Suppressor macrophage treated with lipopolysaccharide for 1 hour (primary cell): ENCODE results near the gene PTPRK.

Experiments
- DNase-seq, 3 donors: peaks; one replicate each; pipeline ENCODE4 v3.0.0-alpha.2; 2020 to 2022

Gene PTPRK

DNA sequence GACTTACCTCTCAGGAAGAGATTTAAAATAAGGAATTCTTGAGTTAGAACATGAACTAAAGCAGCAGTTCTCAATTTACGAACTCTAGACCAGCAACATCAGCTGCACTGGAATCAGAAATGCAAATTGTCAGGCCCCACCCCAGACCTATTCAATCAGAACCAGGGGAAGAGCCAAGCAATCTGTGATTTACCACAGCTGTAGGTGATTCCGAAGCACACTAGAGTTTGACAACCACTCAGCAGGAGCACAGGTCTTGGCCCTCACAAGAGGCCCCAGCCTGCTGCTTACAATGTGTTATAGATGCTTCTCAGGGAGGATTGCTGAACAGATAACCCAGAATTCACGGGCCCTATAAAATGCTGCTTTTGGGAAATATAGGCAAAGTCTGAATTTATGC is 279.2 kb downstream of the PTPRK start:
- DNase-seq, result no peak

DNA sequence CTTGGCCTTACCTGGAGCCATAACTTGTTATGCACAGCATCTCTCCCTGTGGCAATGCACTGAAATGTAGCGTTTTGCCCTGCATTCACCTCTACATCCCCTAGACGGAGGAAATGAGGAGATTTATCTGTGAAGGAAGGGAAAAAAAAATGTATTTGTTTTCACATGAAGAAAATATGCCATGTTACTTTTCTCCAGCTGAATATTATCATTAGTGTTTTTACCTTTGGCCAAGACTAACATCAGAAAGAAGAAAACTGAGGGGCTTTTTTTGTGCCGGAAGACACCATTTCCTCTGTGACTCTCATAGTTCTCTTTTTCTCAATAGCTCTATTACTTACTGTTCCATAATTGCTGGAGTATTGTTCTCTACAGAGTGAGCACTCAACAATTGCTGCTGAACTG is 280.4 kb downstream of the PTPRK start:
- peak in 1 of 3 donors; percentile 10 for DNase-seq

DNA sequence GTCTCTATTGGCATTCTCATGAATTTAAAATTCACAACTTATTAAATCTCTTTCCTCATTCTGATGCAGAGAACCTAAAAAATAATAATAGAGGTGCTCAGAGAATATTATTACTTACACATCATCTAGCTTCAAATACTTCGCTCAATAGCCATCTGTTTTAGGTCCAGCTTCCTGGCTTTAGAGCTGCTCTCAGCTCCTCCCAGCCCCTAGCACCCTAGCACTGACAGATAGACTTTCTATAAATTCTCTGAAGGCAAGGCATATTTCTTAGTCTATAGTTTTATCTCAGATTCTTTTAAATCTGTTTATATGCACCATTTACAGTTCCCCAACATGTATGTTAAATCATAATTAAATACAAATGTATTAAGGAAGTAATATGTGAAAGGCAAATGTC is 281.3 kb downstream of the PTPRK start:
- no peak for DNase-seq

DNA sequence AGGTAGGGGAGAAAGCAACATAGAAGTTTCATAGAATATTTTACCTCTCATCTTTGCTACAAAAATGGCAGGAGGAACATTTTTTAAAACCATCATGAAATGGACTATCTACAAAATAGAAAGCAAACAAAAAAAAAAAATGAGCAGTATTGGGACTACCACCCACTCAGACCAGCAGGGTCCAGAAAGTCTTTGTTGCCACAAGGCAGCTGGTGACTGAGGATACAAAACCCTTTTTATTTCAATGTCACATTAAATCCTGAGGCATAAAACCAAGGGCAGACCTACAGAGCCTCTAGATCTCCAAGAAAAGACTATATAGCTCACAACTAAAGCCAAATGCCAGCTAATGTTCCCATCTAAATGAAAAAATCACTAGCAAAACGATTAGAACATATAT is 282.2 kb downstream of the PTPRK start:
- DNase-seq, result no peak

DNA sequence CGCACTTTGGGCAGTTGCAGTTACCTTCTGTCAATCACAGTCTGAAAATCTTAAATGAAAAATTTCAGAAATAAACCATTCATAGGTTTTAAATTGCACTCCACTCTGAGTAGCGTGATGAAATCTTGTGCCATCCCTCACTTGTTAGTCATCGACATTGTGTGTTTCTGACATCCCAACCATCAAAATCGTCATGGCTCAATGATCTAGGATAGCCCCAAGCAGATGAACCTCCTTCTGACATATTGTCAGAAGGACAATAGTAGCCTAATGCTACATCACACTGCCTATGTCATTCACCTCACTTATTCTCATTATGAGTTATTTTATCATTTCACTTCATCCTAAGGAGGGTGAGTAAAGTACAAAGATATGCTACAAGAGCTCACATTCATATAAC is 284.8 kb downstream of the PTPRK start:
- peak in 1 of 3 donors; percentile 4 for DNase-seq

DNA sequence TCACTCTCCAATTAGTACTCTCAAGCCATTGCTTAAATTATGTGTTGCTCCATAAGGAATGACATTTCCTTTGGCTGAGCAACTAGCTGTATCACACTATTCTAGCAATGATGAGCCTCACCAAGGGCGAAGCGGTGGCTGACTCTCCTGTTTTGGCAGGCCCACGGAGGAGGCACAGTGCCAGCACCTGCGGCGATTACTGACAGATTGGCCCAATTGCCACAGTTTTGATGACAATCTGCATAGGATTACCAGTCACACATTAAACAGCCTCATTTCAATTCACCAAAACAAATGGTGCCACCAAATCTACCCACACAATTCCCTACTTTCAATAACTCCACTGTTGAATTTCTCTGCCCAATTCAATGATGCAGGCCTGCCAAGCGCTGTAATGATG is 286.9 kb downstream of the PTPRK start:
- no peak for DNase-seq

DNA sequence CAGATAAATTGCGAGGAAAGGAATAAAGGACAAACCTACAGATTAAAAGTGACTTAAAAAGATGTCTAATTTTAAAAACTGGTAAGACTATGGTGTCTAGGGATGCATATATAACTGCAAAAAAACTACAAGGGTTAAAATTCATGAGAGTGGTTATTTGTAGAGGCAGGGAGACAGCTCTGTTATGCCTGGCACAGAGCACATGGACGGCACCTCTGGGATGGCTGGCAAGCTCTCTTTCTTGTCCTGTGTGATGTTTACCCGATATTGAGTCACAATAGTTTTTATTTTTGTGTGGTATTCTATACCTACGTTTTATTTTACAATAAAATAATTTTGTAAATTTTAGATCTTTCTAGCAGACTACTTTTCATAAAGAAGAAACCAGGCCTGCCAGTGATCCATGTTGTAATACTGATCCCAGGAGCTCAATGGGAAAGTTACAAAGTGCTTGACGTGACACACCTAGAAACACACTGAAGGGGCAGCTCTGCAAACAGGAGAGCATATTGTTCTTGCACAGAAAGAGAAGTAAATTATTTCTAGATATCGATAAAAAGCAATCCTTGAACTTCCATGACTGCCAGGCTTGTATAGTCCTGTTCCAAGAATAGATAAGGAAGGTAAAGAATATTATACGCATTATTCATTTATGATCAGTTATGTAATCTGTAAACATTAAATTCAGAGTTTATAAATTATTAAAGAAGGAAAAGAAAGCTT is 290.0 kb downstream of the PTPRK start:
- no peak for DNase-seq

DNA sequence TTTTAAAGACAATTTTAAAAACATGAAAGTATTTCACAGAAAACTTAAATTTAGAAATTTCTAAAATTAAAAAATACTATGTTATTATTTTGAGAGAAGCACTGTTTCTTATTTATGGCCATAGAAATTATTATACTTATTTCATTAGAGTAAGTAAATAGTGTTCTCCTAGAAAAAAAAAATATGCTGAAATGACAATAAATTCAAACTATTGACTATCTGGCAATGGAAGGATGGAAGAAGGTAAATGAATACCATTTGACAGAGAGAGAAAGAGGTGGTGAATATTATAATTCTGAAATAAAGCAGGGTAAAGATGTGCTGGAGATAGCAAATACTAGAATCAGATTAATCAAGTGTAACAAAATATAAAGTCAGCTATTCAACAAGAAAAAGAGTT is 294.8 kb downstream of the PTPRK start:
- DNase-seq, result no peak

DNA sequence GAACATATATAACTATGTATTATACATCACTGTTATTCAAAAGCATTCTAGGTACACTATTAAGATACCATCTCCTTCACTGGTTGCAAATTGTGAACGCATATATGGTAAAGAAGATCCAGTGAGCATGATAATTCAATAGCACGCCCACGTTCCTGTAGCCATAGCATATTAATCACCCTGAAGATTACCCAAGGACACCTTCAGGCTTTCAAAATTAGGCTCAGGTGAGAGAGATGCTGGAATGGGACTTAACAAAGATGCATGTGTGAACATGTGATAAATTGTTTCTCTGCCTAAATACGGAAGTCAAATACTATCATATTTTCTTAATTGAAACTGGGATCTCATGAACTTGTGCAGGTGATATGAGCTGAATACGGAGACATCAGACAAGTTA is 303.5 kb downstream of the PTPRK start:
- DNase-seq, result no peak

DNA sequence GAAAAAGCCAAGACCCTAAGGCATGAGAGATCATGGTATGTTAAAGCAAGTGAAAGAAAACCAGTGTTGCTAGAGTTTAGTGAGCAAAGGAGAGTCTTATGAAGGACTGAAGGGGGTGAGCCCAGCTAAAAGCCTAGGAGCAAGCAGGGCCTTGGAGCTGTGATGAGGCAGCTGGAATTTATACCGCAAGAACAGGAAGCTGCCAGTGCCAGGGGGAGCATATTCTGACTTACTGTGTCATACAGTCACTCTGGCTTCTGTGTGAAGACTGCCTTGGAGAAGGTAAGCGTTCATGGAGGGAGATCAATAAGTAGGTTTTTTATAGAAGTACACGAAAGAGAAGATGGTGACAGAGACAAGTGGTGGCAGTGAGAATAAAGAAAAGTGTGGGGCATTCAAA is 310.6 kb downstream of the PTPRK start:
- DNase-seq, result no peak

DNA sequence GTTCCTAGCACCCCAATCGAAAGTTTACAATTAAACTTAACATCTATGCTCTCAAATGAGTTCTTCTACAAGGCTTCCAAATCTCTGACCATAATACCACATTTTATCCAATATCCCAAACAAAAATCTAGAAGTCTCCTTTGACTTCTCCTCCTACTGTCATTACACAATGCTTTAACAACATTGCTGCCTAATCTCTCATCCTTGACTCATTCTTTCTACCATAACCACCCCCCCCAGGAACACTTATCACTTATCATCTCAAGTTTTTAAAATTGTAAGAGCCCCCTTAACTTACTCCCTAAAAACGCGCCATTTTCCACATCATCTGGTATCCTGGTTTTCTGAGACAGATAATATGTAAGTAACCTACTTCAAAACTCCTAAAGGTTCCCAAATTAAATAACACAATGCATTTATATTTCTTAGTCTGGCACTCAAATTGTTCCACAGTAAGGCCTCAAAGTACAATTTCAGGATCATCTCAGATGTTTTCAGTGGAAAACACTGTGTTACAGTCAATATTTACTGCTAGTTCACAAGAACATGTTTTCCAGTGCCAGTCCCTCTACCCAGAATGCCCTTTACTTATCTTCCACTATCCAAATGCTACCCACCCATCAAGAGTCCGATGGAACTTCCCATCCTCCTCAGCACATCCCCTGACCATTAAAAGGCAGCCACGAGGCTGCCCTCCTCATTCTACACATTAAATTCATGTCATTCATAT is 311.4 kb downstream of the PTPRK start:
- no peak for DNase-seq

DNA sequence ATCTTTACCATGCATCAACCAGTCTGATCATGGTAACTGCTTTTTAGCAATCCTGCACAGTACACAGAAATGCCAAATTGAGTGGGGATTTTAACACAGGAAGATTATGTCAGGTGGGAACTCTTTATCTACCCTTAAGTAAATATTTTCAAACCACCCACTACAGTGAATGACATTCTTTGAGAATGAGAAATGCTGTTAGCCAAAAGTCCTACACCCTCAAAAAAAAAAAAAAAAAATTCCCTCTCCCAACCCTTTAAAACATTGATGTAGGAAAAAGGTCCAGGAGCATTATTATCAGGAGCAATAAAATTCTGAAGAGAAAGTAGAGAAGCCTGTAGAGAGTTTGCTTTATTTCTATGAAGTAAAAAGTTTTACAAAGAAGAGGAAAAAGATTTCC is 312.3 kb downstream of the PTPRK start:
- DNase-seq, result no peak

DNA sequence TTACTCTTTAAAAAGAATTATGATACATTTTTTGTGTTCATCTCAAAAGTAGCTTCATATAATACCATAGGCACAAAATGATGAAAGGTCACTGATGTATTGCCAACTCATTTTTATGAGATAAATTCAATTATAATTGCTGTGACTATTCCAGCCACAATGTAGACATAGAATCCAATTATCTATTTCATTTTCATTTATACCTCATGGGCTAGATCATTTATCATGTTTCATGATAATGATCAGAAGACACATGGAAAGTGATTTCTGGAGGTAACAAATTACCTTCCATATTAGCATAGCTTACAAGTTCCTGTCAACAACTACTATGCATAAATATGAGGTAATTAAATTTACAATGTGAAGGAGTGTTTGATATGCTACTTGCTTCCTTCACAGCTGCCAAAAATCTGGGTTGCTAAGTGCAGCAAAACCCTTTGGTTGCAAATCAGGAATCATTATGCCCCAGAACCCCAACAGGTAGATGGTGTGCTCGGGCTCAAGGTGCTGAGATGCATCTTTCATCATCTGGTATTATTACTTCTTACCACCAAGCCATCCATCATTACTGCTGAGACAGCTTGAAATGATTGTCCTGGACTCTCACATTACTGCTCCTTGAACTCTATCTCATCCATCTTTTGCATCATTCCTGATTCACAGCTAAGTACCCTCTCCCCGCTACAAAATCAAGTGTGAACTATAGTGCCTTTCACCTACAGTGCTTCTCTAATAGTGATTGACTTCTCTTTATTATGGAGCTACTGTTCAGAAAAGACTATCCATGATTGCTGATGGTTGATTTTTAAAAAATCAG is 313.6 kb downstream of the PTPRK start:
- DNase-seq, result no peak

DNA sequence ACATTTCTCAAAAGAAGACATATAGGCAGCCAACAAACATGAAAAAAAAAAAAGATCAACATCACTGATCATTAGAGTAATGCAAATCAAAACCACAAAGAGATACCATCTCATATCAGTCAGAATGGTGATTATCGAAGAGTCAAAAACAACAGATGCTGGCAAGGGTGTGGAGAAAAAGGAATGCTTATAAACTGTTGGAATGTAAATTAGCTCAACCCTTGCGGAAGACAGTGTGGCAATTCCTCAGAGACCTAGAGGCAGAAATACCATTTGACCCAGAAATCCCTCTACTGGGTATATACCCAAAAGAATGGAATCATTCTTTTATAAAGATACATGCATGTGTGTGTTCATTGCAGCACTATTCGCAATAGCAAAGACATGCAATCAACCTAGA is 315.8 kb downstream of the PTPRK start:
- DNase-seq, result no peak

DNA sequence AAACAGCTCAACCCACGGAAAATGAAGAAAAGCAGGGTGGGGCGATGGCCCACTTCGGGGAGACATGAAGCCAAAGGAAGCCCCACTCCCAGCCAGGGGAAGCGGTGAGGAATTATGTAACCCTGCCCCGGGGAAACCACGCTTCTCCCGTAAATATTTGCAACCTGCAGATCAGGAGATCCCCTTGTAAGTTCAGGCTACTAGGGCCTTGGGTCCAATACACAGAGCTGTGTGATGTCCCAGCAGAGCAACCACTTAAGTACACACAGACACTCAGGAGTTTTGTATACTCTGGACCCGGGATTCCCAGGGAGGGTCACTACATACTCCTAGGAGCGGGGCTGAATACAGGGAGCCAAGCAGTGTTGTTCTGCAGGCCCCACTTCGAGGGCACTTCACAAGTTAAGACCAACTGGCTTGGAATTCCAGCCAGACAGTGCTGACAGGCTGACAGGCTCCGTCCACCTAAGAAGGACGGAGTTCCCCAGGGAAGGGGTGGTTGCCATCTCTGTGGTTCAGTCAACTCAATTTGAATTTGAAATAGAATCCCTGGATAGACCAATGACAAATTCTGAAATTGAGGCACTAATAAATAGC is 318.1 kb downstream of the PTPRK start:
- DNase-seq, result no peak

DNA sequence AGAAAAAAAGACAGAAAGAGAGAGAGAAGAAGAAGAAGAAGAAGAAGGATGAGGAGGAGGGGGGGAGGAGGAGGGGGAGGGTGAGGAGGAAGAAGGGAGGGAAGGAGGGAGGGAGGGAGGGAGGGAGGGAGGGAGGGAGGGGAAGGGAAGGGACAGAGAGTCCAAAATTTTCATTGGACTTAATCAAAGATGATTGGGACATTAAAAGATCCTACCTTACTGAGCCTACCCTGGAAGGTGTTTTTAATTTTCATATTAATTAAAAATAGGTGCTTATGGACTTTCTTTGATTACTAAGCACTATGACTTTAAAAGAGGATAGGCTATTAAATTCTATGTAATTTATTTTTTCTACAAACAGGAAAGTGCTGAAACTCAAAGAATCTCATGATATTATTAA is 319.6 kb downstream of the PTPRK start:
- no peak for DNase-seq

DNA sequence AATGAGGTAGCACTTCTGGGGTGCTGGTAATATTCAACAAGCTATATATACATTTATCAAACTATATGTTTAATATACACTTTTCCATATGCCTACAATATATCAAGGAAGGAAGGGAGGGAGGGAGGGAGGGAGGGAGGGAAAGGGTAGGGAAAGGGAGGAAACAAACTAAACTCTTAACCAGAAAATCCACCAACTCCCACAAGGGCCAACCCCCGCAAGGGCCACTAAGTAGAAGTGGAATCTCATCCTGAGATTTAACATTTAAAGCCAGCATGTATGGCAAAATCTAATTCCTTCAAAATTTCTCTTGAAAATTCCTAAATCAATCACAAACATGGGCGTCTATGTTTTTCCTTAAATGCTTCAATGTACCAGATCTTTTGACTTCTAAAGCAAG is 320.9 kb downstream of the PTPRK start:
- DNase-seq, result no peak

DNA sequence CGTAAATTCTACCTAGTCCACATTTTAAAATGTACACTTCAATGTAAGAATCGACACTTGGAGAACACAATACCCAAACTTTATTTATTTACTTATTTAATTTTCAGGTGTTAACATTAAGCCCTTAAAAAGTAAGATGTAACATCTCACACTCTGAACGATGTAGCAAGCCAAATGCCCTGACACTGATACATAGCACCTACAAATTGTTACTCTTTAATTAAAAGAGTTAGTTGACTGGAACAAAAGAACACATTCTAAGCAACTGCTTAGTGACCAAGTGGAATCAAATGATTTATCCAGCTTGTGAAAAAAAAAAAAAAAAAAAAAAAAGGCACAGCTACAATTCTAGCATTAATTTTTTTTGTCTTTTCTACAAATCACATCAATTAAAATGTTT is 327.4 kb downstream of the PTPRK start:
- no peak for DNase-seq

DNA sequence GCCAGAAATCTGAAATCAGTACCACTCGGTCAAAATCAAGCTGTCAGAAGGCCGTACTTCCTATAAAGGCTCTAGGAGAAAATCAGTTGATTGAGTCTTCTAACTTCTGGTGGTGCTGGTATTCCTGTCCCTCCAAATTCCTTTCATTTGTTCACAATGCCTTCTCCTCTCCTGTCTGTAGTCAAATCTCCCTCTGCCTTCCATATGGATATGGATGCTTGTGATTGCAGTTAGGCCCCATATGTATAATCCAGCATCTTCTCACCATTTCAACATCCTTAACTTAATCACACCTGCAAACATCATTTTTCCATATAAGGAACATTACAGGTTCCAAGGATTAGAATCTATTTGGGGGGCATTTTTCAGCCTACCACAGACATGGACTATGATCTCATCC is 331.7 kb downstream of the PTPRK start:
- no peak for DNase-seq

DNA sequence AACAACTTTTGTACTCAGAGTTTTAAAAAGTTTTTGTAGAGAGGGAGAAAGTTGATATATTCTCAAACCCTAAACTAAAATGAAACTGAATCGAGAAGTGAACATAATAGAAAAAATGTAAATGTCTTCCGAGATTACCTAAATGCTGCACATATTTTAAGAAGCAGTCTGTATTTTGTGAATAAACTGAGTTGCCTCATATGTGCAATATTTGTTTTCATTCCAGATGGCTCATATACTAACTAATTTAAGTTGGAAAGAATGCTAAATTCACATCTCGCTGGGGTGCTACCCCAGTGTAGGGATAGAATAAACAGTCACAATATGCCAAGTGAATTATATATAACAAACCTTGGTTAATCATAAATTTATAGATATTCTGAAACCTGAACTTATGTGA is 333.7 kb downstream of the PTPRK start:
- DNase-seq, result no peak

DNA sequence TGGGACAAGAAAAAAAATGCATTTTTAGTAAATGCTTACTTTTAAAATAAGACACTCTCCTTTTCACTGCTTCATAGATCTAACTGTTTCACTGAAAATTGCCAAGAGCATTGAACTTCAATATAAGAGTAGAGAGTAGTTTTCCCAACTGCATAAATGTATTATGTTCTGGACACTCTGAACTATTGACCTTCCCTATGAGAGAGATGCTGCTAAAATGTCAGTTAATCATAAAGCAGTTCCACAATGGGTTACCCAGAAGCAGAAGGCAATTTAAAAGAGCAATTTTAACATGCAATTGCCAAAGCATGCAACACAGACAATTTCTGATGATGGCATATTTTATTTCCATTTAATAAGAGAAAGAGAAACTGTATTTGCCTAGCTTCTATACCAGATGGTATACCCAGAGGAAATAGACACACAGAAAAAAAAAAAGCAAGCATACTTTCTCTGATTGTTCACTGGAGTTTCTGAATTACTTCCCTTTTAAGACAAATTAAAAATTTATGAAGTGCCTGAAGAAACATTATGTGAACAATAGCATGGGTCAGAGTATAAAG is 340.4 kb downstream of the PTPRK start:
- DNase-seq, result no peak

DNA sequence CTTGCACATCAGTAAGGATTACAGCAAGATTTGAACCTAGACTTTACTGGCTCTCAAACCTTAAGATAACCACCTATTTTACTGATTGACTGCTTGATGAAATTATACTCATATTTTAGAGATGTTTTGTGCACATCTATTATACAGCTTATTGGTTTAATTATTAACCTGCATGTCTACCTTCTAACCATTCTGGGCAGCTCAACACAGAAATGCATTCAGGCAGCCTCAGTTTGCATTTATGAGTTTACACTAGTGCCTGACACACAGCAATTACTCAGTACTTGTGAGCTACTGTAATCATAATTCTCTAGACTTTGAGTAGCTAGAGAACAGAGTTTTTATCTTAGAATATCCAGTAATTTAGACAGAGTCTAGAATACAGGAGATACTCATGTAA is 345.7 kb downstream of the PTPRK start:
- no peak for DNase-seq
